Lower lobe of right lung (tissue), 2 donors: ENCODE results near the gene HOXB6. TPM values are rescaled to one million over a fixed set of nuclear protein-coding genes. Genes with fewer than 3 reads are reported as not detected.

ENCODE experiments used
- ATAC-seq, 2 donors: fragments of 200-7000 bp; cut with Tn5 transposase; one replicate each; pipeline ENCODE4 v1.9.1; 2020 to 2022; ENCODE audit warnings: mild to moderate bottlenecking in 2 of 2, moderate library complexity in 2 of 2
- DNase-seq: peaks from one replicate; pipeline ENCODE4 v3.0.0-alpha.2; 2020
- H3K27ac ChIP-seq: fragments of 200-600 bp; one replicate; pipeline ENCODE4 v1.8.0; 2022
- H3K27me3 ChIP-seq: fragments of 200-600 bp; one replicate; pipeline ENCODE4 v1.8.0; 2022; ENCODE audit warnings: low read depth
- H3K36me3 ChIP-seq: fragments of 200-600 bp; one replicate; pipeline ENCODE4 v1.8.0; 2022; ENCODE audit warnings: mild to moderate bottlenecking
- H3K4me1 ChIP-seq: fragments of 200-600 bp; one replicate; pipeline ENCODE4 v1.8.0; 2022
- H3K4me3 ChIP-seq: fragments of 200-600 bp; one replicate; pipeline ENCODE4 v1.8.0; 2022; ENCODE audit warnings: mild to moderate bottlenecking
- H3K9me3 ChIP-seq: fragments of 200-600 bp; one replicate; pipeline ENCODE4 v1.8.0; 2022
- CTCF ChIP-seq: fragments of 200-600 bp; IDR thresholded peaks from one replicate; pipeline ENCODE4 v1.8.0; 2022; ENCODE audit warnings: antibody characterized with exemption, mild to moderate bottlenecking
- intact Hi-C: fragments of 100-400 bp; cut with DNase I; formaldehyde crosslinking; loops from one replicate; pipeline ENCODE4 v1.11.0; 2022
- total RNA-seq: library from RNA; stranded (reverse); fragmentation: NEBNext Ultra II Directional; extraction: Animal tissue kit (Norgen Biotek cat#: 25700); gene quantifications from one replicate; pipeline ENCODE4 v1.2.1, GENCODE V29; 2021
- donor health status: DM: no; HTN: yes; CAD: no; lungs with severe emphysema.

Gene HOXB6
- total RNA-seq, 1 donor from 2014 or later: 4.4 TPM

DNA sequence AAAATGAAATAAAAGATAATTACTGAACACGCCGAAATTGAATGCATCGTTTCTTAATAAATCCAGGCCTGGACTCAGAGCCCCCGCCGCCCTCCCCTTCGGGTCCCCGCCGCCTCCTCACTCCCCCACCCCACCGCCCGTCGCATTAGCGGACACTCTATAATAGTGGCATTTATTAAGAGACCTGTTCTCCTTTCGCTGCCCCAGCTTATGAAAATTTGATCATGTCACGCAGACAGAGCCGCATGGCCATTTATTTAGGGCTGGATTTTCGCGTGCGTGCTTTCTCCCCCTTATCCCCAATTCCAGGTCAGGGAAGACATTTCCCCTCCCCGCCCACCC lies 53.6 kb downstream of the HOXB6 start:
- no peak for TF ChIP-seq CTCF
- intact Hi-C loops: no loop called here
- no peak for DNase-seq
- peak overlapping the region; percentile 81 for H3K27ac ChIP-seq
- no peaks in the 10 kb centered on the region for H3K9me3 ChIP-seq
- H3K27me3 ChIP-seq: peaks cover 62% of the 10 kb centered on the region
- H3K4me3 ChIP-seq: no peak overlapping the region
- peaks cover 12% of the 10 kb centered on the region for H3K4me1 ChIP-seq
- ATAC-seq: no peak
- no peaks in the 10 kb centered on the region for H3K36me3 ChIP-seq

DNA sequence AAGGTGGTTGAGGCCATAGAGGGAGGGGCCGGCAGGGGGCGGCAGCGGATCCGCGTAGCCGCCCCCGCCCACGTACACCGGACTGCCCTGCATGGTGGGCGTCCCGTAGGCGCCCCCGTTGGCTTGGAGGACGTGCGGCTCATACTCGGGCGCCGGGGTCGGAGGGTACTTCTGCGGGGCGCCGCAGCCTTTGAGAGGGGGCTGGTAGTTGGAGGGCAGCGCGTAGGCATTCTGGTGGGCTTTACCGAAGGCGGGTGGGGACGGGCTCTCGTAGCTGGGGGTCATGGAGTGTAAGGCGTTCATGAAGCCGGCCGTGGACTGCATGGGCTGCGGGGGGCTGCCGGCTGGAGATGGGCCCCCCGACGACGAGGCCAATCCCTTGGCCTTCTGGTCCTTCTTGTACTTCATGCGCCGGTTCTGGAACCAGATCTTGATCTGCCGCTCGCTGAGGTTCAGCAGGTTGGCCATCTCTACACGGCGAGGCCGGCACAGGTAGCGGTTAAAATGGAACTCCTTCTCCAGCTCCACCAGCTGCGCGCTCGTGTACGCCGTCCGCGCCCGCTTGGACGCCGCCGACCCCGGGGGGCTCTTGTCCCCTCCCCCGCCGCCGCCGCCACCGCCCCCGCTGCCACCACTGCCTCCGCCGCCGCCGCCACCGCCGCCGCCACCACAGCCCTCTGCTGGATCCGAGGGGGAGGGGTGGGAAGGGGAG lies 54.1 kb downstream of the HOXB6 start:
- TF ChIP-seq CTCF: no peak
- Histone ChIP-seq H3K27ac (peak overlapping the region; percentile 81), H3K4me3 (no peak overlapping the region), H3K9me3 (no peaks in the 10 kb centered on the region), H3K4me1 (peaks cover 15% of the 10 kb centered on the region), H3K27me3 (peaks cover 60% of the 10 kb centered on the region), H3K36me3 (no peaks in the 10 kb centered on the region)
- DNase-seq: no peak
- intact Hi-C loops: no loop called here
- no peak for ATAC-seq

DNA sequence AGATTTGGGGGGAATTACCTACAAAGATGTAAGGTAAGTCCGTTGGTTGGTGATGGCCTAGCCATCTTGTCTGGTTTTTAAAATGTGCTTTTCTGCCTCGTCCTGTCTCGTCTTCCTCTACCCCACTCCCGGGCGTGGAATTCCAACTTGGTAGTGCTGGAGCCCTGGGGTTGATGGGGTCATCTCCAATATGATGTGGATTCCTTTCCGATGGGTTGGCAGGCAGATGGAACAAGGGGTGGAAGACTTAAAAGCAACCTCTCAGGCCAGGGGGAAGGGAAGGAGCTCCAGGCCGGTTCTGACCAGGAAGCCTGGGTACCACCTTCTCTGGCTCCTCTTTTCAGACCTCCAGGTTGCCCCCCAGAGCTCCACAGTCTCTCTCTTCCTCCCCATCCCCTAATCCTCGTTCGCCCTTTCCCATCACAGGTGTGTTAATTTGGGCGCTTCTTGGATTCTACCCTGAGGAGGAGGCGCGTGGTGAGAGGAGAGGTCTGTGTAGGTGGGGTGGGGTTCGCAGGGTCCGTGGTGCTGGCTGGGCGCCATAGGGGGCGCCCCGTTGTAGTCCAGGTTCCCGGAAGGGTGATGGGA lies 54.8 kb downstream of the HOXB6 start:
- Histone ChIP-seq H3K4me1 (peaks cover 21% of the 10 kb centered on the region), H3K9me3 (no peaks in the 10 kb centered on the region), H3K36me3 (no peaks in the 10 kb centered on the region), H3K4me3 (no peak overlapping the region), H3K27ac (peak overlapping the region; percentile 81), H3K27me3 (peaks cover 63% of the 10 kb centered on the region)
- TF ChIP-seq CTCF: no peak
- intact Hi-C loops: no loop called here
- ATAC-seq (no peak), DNase-seq (no peak)

GRCh38 chr17:48549281-48549630 lies 55.5 kb downstream of the HOXB6 start:
- intact Hi-C loops: no loop called here
- H3K4me3 ChIP-seq: no peak overlapping the region
- H3K9me3 ChIP-seq: no peaks in the 10 kb centered on the region
- peaks cover 24% of the 10 kb centered on the region for H3K4me1 ChIP-seq
- no peak for ATAC-seq
- TF ChIP-seq CTCF: no peak
- peaks cover 62% of the 10 kb centered on the region for H3K27me3 ChIP-seq
- H3K36me3 ChIP-seq: no peaks in the 10 kb centered on the region
- no peak for DNase-seq
- H3K27ac ChIP-seq: peak overlapping the region; percentile 56

GRCh38 chr17:48548523-48549280 lies 56.1 kb downstream of the HOXB6 start:
- intact Hi-C loops: no loop called here
- TF ChIP-seq CTCF: no peak
- DNase-seq (no peak), ATAC-seq (no peak)
- H3K4me1 ChIP-seq: peaks cover 24% of the 10 kb centered on the region
- H3K36me3 ChIP-seq: no peaks in the 10 kb centered on the region
- H3K4me3 ChIP-seq: no peak overlapping the region
- no peaks in the 10 kb centered on the region for H3K9me3 ChIP-seq
- peak overlapping the region; percentile 56 for H3K27ac ChIP-seq
- H3K27me3 ChIP-seq: peaks cover 61% of the 10 kb centered on the region
